Renal cortical epithelial cell (primary cell): ENCODE measurements around the gene HSD17B11. TPM values are rescaled to one million over a fixed set of nuclear protein-coding genes. Genes with fewer than 3 reads are reported as not detected.
"Not testable (repeated sequence)": the region's sequence is repeated elsewhere in the genome, so short reads cannot be mapped to it uniquely, and the experiment has no call there.

Source experiments
- DNase-seq: peaks from one replicate; pipeline ENCODE4 v3.0.0-alpha.2; 2011; ENCODE audit warnings: low read depth
- total RNA-seq: library from RNA; depleted of rRNA; stranded (reverse); fragments of >200 nt; gene quantifications from 2 replicates; pipeline ENCODE4 v1.2.3, GENCODE V29; 2014

HSD17B11 gene
- total RNA-seq, 1 donor from 2014 or later: 34.0 TPM

GRCh38 chr4:87356832-87357526 is 34.0 kb downstream of the HSD17B11 start:
- DNase-seq: peak; percentile 15

DNA sequence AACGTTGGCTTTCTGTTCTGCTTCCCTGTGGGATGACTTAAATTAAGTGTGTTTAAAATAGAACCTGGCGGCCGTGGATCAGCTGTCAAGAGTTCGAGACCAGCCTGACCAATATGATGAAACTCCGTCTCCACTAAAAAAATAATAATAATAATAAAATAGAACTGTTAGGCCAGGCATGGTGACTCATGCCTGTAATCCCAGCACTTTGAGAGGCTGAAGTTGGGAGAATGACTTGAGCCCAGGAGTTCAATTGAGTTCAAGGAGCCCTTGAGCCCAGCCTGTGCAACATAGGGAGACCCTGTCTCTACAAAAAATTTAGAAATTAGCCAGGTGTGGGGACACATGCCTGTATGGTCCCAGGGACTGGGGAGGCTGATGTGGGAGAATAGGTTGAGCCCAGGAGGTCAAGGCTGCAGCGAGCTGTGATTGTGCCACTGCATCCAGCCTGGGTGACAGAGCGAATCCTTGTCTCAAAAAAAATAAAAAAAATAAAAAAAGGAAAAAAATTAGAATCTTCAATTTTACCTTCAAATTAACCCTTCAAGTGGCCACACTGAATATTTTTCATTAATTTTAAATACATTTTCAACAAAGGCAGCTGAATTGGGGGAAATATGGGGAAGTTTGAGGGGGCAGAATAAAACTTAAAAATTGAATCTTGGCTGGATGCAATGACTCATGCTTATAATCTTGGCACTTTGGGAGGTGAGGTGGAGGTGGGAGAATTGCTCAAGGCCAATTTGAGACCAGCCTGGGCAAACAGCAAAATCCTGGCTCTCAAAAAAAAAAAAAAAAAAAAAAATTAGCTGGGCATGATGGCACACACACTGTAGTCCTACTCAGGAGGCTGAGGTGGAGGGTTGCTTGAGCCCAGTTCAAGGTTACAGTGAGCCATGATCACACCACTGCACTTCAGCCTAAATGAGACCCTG is 36.6 kb downstream of the HSD17B11 start:
- peak; percentile 31 for DNase-seq

- DNase-seq: peak; percentile 8
These were observed 37.4 kb downstream of the HSD17B11 start for GRCh38 chr4:87353592-87353991.

DNA sequence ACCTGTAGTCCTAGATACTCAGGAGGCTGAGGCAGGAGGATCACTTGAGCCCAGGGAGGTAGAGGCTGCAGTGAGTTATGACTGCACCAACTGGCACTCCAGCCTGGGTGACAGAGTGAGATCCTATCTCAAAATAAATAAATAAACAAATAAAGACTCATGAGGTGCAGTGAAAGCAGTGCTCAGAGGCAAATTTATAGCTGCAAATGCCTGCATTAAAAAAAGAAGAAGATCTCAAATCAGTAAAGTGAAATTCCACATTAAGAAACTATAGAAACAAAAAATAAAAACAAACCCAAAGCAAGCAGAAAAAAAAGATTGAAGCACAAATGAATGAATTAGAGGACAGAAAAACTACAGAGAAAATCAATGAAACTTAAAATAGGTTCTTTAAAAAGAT is 45.8 kb downstream of the HSD17B11 start:
- no peak for DNase-seq

- DNase-seq: no peak
These were observed 48.1 kb downstream of the HSD17B11 start for GRCh38 chr4:87342872-87343271.

DNA sequence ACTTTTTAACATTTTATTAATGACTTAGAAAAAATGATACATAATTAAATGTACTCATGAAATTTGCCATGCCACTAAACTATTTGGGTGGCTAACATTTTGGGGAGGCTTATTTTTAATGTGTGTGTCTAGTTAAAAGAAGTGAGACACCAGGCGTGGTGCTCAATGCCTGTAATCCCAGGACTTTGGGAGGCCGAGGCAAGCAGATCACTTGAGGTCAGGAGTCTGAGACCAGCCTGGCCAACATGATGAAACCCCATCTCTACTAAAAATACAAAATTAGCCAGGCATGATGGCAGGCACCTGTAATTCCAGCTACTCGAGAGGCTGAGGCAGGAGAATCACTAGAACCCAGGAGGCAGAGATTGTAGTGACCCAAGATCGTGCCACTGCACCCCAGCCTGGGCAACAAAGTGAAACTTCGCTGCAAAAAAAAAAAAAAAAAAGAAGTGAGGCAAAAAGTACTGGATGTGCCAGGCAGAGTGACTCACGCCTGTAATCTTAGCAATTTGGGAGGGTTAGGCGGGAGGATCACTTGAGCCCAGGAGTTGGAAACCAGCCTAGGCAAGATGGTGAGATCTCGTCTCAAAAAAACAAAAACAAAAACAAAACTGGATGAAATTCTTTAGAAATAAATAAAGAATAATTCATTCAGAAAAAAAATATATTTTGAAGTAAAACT is 48.9 kb downstream of the HSD17B11 start:
- not testable (repeated sequence) for DNase-seq

GRCh38 chr4:87339440-87339839 is 51.5 kb downstream of the HSD17B11 start:
- DNase-seq: no peak

GRCh38 chr4:87337361-87337760 is 53.6 kb downstream of the HSD17B11 start:
- DNase-seq: no peak

DNA sequence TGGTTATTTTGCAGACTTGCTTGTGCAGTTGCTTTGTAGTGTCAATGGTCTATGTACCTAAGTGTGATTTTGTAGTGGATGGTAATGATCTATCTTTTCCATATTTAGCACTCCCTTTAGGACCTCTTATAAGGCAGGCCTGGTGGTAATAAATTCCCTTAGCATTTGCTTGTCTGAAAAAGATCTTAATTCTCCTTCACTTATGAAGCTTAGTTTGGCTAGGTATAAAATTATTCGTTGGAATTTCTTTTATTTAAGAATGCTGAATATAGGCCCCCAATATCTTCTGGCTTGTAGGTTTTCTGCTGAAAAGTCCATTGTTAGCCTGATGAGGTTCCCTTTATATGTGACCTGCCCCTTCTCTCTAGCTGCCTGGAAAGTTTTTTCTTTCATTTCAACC is 57.7 kb downstream of the HSD17B11 start:
- DNase-seq: no peak

DNA sequence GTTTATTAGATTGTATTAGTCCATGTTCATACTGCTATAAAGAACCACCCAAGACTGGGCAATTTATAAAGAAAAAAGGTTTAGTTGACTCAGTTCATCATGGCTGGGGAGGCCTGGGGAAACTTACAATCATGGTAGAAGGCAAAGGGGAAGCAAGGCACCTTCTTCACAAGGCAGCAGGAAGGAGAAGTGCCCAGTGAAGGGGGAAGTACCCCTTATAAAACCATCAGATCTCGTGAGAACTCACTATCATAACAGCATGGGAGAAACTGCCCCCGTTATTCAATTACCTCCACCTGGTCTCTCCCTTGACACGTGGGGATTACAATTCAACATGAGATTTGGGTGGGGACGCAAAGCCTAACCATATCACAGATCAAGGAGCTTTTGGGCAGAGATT is 60.2 kb downstream of the HSD17B11 start:
- DNase-seq: no peak

GRCh38 chr4:87327136-87327535 is 63.9 kb downstream of the HSD17B11 start:
- no peak for DNase-seq

- DNase-seq: no peak
These were observed 64.5 kb downstream of the HSD17B11 start for GRCh38 chr4:87326460-87326859.

DNA sequence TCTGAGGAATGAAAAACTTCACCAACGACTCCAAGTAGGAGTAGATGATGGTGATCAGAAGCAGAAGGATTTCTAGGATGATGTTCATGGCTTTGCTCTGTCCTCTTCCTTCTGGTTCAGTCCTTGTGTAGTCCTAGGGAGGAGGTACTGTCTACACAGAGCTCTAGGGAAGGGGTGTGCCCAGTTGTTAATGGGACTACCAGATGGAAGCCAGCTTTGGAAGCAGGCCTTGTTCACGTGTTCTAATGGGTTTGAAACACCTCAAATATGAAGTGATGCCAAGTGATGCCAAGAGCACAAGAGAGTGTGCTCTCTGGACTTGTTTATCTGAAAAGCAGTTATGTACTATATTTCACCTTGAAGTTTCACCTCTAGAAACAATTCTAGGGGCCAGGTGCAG is 68.2 kb downstream of the HSD17B11 start, which contains the start of gene HSD17B13:
TSS of gene HSD17B13 (minus strand) at position 129 of the 400 bp plus-strand sequence. CDS start at position 88, 41 bp downstream.
- no peak for DNase-seq

DNA sequence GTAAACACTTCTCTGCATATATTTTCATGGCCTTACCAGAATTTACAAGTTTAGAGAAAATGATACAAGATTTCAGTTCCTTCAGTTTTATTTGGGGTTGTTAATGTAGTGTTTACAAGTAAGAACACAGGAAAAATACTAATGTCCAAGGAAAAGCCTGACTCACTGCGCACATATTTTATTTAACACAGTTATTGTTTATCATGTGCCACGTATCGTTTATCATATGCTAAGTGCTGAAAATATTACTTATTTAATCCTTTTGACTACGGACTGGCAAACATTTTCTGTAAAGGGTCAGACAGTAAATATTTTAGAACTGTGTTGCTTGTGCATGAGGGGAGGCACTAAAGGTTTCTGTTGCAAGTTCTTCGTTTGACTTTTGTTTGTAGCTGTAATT is 69.1 kb downstream of the HSD17B11 start:
- no peak for DNase-seq

- DNase-seq: peak; percentile 49
These were observed 73.5 kb downstream of the HSD17B11 start for GRCh38 chr4:87317527-87317926.

GRCh38 chr4:87316961-87317360 is 74.0 kb downstream of the HSD17B11 start:
- DNase-seq: no peak

DNA sequence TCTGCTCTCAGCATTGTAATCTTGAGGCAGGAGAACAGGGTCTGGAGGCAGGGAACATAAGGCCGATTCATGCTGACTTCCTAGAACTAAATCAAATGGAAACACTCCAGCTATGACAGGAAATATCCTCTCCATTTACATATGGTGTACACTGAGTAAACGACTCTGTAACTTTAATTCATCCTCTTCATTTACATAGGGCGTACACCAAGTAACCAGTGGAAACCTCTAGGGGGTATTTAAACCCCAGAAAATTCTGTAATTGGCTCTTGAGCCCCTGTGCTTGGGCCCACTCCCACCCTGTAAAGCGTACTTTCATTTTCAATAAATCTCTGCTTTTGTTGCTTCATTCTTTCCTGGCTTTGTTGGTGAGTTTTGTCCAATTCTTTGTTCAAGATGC is 76.0 kb downstream of the HSD17B11 start:
- not testable (repeated sequence) for DNase-seq

DNA sequence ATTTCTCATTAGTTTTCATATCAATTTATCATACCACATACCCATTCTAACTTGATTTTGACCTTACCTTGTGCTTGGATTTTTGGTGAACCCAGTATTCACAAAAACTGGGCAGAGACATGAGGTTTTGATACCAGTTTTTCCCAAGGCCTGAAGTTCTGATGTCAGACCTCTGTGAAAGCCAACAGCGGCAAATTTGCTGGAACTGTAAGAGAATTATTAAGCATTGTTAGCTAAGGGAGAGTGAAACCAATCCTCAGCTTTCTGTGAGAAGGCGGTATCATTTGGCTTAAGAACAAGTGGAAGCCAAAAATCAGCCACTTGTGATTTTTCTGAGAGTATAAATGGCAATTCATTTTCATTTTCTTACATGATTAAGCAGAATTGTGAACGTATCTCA is 77.2 kb downstream of the HSD17B11 start:
- DNase-seq: no peak

GRCh38 chr4:87311684-87312083 is 79.3 kb downstream of the HSD17B11 start:
- no peak for DNase-seq

DNA sequence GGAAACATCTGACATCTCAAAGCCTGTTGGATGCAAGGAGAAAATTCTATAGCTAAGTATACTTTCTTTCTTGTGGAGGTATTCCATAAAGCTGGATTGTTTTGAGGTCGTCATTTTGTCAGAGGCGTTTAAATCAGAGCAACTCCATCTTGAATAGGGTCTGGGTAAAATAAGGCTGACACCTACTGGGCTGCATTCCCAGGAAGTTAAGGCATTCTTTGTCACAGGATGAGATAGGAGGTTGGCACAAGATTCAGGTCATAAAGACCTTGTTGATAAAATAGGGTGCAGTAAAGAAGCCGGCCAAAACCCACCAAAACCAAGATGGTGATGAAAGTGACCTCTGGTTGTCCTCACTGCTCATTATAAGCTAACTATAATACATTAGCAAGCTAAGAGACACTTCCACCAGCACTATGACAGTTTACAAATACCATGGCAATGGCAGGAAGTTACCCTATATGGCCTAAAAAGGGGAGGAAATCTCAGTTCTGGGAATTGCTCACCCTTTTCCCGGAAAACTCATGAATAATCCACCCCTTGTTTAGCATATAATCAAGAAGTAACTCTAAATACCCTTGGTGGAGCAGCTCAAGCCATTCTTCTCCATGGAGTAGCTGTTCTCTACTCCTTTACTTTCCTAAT is 80.2 kb downstream of the HSD17B11 start:
- peak; percentile 4 for DNase-seq

DNA sequence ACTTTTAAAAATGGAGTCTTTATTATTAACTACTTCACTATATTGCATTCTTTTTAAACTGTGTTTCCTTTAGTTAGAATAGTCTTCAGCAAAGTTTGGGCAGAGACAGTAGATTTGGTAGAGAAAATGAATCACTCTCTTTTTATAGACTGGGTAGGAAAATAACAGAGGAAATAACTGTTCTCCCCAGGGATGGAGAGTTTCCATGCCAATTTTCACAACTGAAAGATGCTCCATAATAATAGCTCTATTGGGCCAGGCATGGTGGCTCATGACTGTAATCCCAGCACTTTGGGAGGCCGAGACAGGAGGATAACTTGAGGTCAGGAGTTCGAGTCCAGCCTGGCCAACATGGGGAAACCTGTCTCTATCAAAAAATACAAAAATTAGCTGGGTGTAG is 81.4 kb downstream of the HSD17B11 start:
- DNase-seq: no peak

GRCh38 chr4:87306056-87306455 is 84.9 kb downstream of the HSD17B11 start:
- no peak for DNase-seq
